NB4 (cell line): ENCODE measurements around the gene NOP53.

Experiments
- CTCF ChIP-seq: IDR thresholded peaks from one replicate; pipeline ENCODE4 v1.5.1; 2012; ENCODE audit warnings: low read depth, low read length
- MYC ChIP-seq: IDR thresholded peaks from 2 replicates; pipeline ENCODE4 v1.6.1; 2011; ENCODE audit warnings: low read depth, low read length
- TF ChIP-seq, protein P1 (sequence below): IDR thresholded peaks from 2 replicates; pipeline ENCODE4 v1.6.1; 2011; ENCODE audit warnings: low read depth, low read length

DNA sequence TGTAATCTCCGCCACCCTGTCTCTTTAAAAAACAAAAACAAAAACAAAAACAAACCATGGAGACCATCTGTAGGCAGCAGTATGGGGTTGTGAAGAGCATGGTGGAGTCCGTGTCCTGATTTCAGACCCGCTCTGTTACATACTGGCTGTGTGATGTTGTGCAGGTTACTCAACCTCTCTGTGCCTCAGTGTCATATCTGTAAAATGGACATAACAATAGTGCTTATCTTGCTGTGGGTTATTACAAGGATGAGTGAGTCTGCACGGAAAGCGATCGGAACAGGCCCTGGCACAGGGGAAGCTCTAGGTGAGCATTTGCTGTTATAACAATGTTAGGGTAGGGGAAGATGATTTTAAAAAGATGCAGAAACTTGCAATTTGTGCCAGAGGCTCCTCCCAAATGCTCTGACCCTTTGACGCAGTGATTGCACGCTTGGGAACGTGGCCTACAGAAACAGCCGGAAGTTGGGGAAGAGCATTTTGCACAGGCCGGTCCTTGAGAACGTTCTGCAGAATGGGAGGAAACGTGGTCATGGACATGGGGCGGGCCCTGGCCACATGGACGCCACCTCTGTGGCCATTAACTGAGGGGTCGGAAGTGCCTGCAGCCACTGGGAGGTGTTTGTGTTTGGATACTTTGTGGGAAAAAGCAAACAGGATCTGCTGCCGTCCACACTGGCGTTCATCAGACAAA is 17.4 kb downstream of the NOP53 start:
- no peak for TF ChIP-seq CTCF
- no peak for TF ChIP-seq MYC
- TF ChIP-seq, protein P1, sequence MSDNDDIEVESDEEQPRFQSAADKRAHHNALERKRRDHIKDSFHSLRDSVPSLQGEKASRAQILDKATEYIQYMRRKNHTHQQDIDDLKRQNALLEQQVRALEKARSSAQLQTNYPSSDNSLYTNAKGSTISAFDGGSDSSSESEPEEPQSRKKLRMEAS = no peak
